ENCODE measurements around the gene PHF19. TPM values are rescaled to one million over a fixed set of nuclear protein-coding genes. Genes with fewer than 3 reads are reported as not detected.

Gene PHF19
- polyA plus RNA-seq, 1 of the 3 experiments (the other 2 are of a cell fraction): 33.4 TPM

- H3K9me3 ChIP-seq: no peaks in the 10 kb centered on the region
- H3K4me3 ChIP-seq (ENCODE audit: low read depth in 2 of 2, low read length in 1 of 2): no peak overlapping the region
- H2AFZ ChIP-seq (ENCODE audit: low read depth): no peak overlapping the region
- peaks cover 4% of the 10 kb centered on the region; the same call in 1 of the 2 replicates for H3K79me2 ChIP-seq (ENCODE audit: insufficient read depth)
- H3K27me3 ChIP-seq (ENCODE audit: insufficient read depth): no peaks in the 10 kb centered on the region
- no peak overlapping the region for H3K4me2 ChIP-seq
- ChIA-PET CTCF (interaction anchor here (1.5 kb wide), 1 partner anchor 113 kb away, joined by 5 read pairs; no protein-coding TSS in a partner anchor), POLR2A (no interaction called here)
- peaks cover 27 to 36% of the 10 kb centered on the region in 2 experiments for H3K36me3 ChIP-seq (replicated peaks in 1 of 2; ENCODE audit: control insufficient read depth in 1 of 2, insufficient read depth in 2 of 2, low read length in 1 of 2)
- H3K4me1 ChIP-seq (ENCODE audit: control insufficient read depth in 1 of 2, insufficient read depth in 2 of 2, low read depth in 1 of 2, low read length in 1 of 2): no peaks in the 10 kb centered on the region
- peaks cover 3% of the 10 kb centered on the region for H3F3A ChIP-seq (replicated peaks; ENCODE audit: insufficient read depth)
- DNase-seq: peak; percentile 88
- no peak overlapping the region for H3K27ac ChIP-seq (ENCODE audit: low read depth in 2 of 2, low read length in 1 of 2)
- H4K20me1 ChIP-seq (ENCODE audit: insufficient read depth): no peaks in the 10 kb centered on the region
- no peak overlapping the region for H3K9ac ChIP-seq
- 83% methylated on average over 38 of the region's 52 CpGs for WGBS (ENCODE audit: low lambda C conversion rate)
- TF ChIP-seq NRF1 (IDR thresholded peaks at IDR 0.05; ENCODE audit: low read depth, low read length) (no peak), RAD21 (IDR thresholded peaks at IDR 0.05; ENCODE audit: low read length) (no peak), MEF2A (IDR thresholded peaks at IDR 0.05; ENCODE audit: borderline replicate concordance, low read depth) (no peak), TEAD4 (IDR thresholded peaks at IDR 0.05; ENCODE audit: borderline replicate concordance, insufficient read depth) (no peak), EZH2phosphoT487 (IDR thresholded peaks at IDR 0.05; ENCODE audit: borderline replicate concordance, low read depth) (no peak), CHD2 (IDR thresholded peaks at IDR 0.05; ENCODE audit: low read length, partially characterized antibody) (no peak), EP300 (IDR thresholded peaks at IDR 0.05; ENCODE audit: borderline replicate concordance in 1 of 2, low read depth in 1 of 2, low read length in 1 of 2) (no peak), GATA2 (CRISPR knock-in tag; IDR thresholded peaks at IDR 0.05) (no peak), REST (IDR thresholded peaks at IDR 0.05; ENCODE audit: low read depth, low read length) (no peak), RFX5 (IDR thresholded peaks at IDR 0.05; ENCODE audit: low read length) (no peak), ZBTB33 (IDR thresholded peaks at IDR 0.05; ENCODE audit: borderline replicate concordance, low read depth) (no peak)
- H3K9me2 ChIP-seq: no peaks in the 10 kb centered on the region
Observed at GRCh38 chr9:120868676-120869359, 8.2 kb downstream of the PHF19 start.
